SH-SY5Y (cell line): ENCODE data around the gene KIFAP3.

Experiments used
- GATA2 ChIP-seq: IDR thresholded peaks from 2 replicates; pipeline ENCODE4 v1.6.1; 2011; ENCODE audit warnings: mild to moderate bottlenecking, low read depth, low read length
- GATA3 ChIP-seq: IDR thresholded peaks from 2 replicates; pipeline ENCODE4 v1.6.1; 2011; ENCODE audit warnings: low read depth, mild to moderate bottlenecking, low read length, moderate library complexity

- TF ChIP-seq GATA3: no peak
- TF ChIP-seq GATA2: no peak
Measured at GRCh38 chr1:169985757-169986156, 88.7 kb downstream of the KIFAP3 start.
